Lung (tissue), 12 donors: ENCODE results near the gene CLDN16. TPM values are rescaled to one million over a fixed set of nuclear protein-coding genes. Genes with fewer than 3 reads are reported as not detected.

Source experiments
- ATAC-seq: fragments of 200-7000 bp; cut with Tn5 transposase; one replicate; pipeline ENCODE4 v1.9.1; 2020; ENCODE audit warnings: moderate number of reproducible peaks; ENCODE audit not compliant: insufficient read depth, low FRiP score
- DNase-seq, 3 donors: peaks; one replicate each; pipeline ENCODE4 v3.0.0-alpha.2; 2013 to 2017
- H3K27ac ChIP-seq, 2 donors: one replicate each; pipeline ENCODE4 v1.5.1; 2013; ENCODE audit warnings: mild to moderate bottlenecking in 2 of 2, moderate library complexity in 2 of 2, control low read depth in 1 of 2, inconsistent platforms in 1 of 2, low read depth in 1 of 2, low read length in 1 of 2
- H3K27me3 ChIP-seq, 3 donors: one replicate each; pipeline ENCODE4 v1.5.1; 2013; ENCODE audit warnings: low read length in 2 of 3; ENCODE audit not compliant: control insufficient read depth in 3 of 3, insufficient read depth in 3 of 3
- H3K36me3 ChIP-seq, 4 donors: one replicate each; pipeline ENCODE4 v1.5.1; 2013; ENCODE audit warnings: low read length in 4 of 4, mild to moderate bottlenecking in 1 of 4, moderate library complexity in 1 of 4; ENCODE audit not compliant: control insufficient read depth in 4 of 4, insufficient read depth in 4 of 4
- H3K4me1 ChIP-seq, 5 donors: one replicate each; pipeline ENCODE4 v1.5.1; 2013; ENCODE audit warnings: low read length in 5 of 5, mild to moderate bottlenecking in 2 of 5, moderate library complexity in 1 of 5; ENCODE audit not compliant: control insufficient read depth in 5 of 5, insufficient read depth in 5 of 5
- H3K4me3 ChIP-seq: one replicate; pipeline ENCODE4 v1.5.1; 2013; ENCODE audit warnings: mild to moderate bottlenecking, control low read depth, moderate library complexity
- H3K9ac ChIP-seq, 2 donors: one replicate each; pipeline ENCODE4 v1.5.1; 2013; ENCODE audit warnings: low read length in 2 of 2, control low read depth in 1 of 2; ENCODE audit not compliant: insufficient read depth in 1 of 2
- H3K9me3 ChIP-seq, 4 donors: one replicate each; pipeline ENCODE4 v1.5.1; 2013; ENCODE audit warnings: low read length in 3 of 4, mild to moderate bottlenecking in 1 of 4, moderate library complexity in 1 of 4; ENCODE audit not compliant: control insufficient read depth in 4 of 4, insufficient read depth in 3 of 4
- WGBS, 2 donors: extraction: QIAGEN DNeasy Blood & Tissue Kit; methylation state at CpG; one replicate each; pipeline ENCODE4 v1.1.7; 2013; 5-methylcytosine and 5-hydroxymethylcytosine counted together
- polyA plus RNA-seq, 2 donors: library from polyadenylated mRNA; stranded (reverse); fragments of 200-250 nt; gene quantifications; one replicate each; pipeline ENCODE4 v1.2.1, GENCODE V29; 2013
- total RNA-seq, 2 donors: library from RNA; depleted of rRNA in 1 of 2; stranded (reverse); fragments of >200 nt in 1 of 2; gene quantifications; one replicate each; pipeline ENCODE4 v1.2.1, GENCODE V29; 2014 to 2021
- TF ChIP-seq, protein P1 (sequence below): IDR thresholded peaks from 2 replicates; pipeline ENCODE4 v1.5.1; 2012; ENCODE audit warnings: mild to moderate bottlenecking; ENCODE audit errors: control extremely low read depth, extremely low read depth
- donor health status: control.
- donor health status: control.
- donor health status: Bipolar disorder and iron deficiency.
- donor health status: healthy.
- donor health status: DM: yes; HTN: yes; CAD: no.

CLDN16 gene
- total and polyA plus RNA-seq, 4 donors, result 0.16 to 2.0 (median 0.45) TPM

DNA sequence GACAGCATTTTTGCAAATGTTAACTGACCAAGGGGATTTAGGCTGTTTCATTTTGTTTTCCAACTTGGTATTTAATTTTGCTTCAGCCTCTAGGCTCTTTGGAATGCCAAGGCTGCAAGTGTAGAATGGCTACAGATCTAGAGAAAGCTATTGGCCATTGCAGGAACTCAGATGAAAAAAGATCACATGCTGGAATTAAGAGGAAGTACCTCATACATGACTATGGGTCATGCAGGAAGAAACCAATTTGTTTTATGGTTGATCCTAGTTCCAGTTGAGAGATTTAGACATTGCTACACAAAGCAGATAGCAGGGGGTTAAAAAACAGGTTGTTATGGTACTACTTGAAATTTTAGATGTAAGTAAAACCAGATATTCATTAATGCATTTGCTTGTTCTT is 12.7 kb upstream of the CLDN16 start:
- Histone ChIP-seq H3K27ac (no peak overlapping the region), H3K4me3 (no peak overlapping the region), H3K9ac (no peak overlapping the region), H3K9me3 (no peaks in the 10 kb centered on the region), H3K27me3 (no peaks in the 10 kb centered on the region), H3K36me3 (no peaks in the 10 kb centered on the region), H3K4me1 (no peaks in the 10 kb centered on the region)
- ATAC-seq (no peak), DNase-seq (no peak)
- TF ChIP-seq, protein P1, sequence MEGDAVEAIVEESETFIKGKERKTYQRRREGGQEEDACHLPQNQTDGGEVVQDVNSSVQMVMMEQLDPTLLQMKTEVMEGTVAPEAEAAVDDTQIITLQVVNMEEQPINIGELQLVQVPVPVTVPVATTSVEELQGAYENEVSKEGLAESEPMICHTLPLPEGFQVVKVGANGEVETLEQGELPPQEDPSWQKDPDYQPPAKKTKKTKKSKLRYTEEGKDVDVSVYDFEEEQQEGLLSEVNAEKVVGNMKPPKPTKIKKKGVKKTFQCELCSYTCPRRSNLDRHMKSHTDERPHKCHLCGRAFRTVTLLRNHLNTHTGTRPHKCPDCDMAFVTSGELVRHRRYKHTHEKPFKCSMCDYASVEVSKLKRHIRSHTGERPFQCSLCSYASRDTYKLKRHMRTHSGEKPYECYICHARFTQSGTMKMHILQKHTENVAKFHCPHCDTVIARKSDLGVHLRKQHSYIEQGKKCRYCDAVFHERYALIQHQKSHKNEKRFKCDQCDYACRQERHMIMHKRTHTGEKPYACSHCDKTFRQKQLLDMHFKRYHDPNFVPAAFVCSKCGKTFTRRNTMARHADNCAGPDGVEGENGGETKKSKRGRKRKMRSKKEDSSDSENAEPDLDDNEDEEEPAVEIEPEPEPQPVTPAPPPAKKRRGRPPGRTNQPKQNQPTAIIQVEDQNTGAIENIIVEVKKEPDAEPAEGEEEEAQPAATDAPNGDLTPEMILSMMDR, result no peak

- DNase-seq, result no peak
- 78 to 82% methylated on average over 3 of the region's 3 CpGs for WGBS, 2 donors
- Histone ChIP-seq H3K36me3 (no peaks in the 10 kb centered on the region), H3K9me3 (no peaks in the 10 kb centered on the region), H3K9ac (no peak overlapping the region), H3K27me3 (no peaks in the 10 kb centered on the region), H3K4me3 (no peak overlapping the region), H3K4me1 (no peaks in the 10 kb centered on the region), H3K27ac (no peak overlapping the region)
- ATAC-seq, result no peak
- TF ChIP-seq, protein P1, result no peak
These were observed 12.3 kb upstream of the CLDN16 start for GRCh38 chr3:190375671-190376070.

- DNase-seq, result no peak
- no peak overlapping the region for H3K9ac ChIP-seq
- no peaks in the 10 kb centered on the region for H3K36me3 ChIP-seq
- H3K4me3 ChIP-seq, result no peak overlapping the region
- no peaks in the 10 kb centered on the region for H3K27me3 ChIP-seq
- ATAC-seq, result no peak
- H3K4me1 ChIP-seq, result no peaks in the 10 kb centered on the region
- TF ChIP-seq, protein P1, result no peak
- no peaks in the 10 kb centered on the region for H3K9me3 ChIP-seq
- 81 to 90% methylated on average over 6 of the region's 6 CpGs for WGBS, 2 donors
- no peak overlapping the region for H3K27ac ChIP-seq
These were observed 9.6 kb upstream of the CLDN16 start for GRCh38 chr3:190378240-190378891.

- H3K9ac ChIP-seq, result no peak overlapping the region
- H3K27ac ChIP-seq, result no peak overlapping the region
- no peak overlapping the region for H3K4me3 ChIP-seq
- H3K27me3 ChIP-seq, result no peaks in the 10 kb centered on the region
- TF ChIP-seq, protein P1, result no peak
- no peaks in the 10 kb centered on the region for H3K36me3 ChIP-seq
- DNase-seq, result no peak
- H3K9me3 ChIP-seq, result no peaks in the 10 kb centered on the region
- no peaks in the 10 kb centered on the region for H3K4me1 ChIP-seq
- ATAC-seq, result no peak
These were observed 7.8 kb upstream of the CLDN16 start for GRCh38 chr3:190380184-190380583.
